ENCODE measurements around the gene USP3.

GRCh38 chr15:63492541-63493077, 11.8 kb upstream of the USP3 start:
- no peak for TF ChIP-seq SP1 (IDR thresholded peaks at IDR 0.05)
- no peak for TF ChIP-seq CTCF (IDR thresholded peaks at IDR 0.05; ENCODE audit: low read depth, low read length, missing input control)
- no peak for TF ChIP-seq ZBTB33 (IDR thresholded peaks at IDR 0.05)
- TF ChIP-seq ATF3 (IDR thresholded peaks at IDR 0.05), result no peak
- no peak for TF ChIP-seq MAX (IDR thresholded peaks at IDR 0.05)
- TF ChIP-seq JUND (IDR thresholded peaks at IDR 0.05), result no peak

All from liver (tissue), 3 donors.